Adrenal gland (tissue), 12 donors: ENCODE measurements around the gene DOCK10. TPM values are rescaled to one million over a fixed set of nuclear protein-coding genes. Genes with fewer than 3 reads are reported as not detected.

Experiments used
- DNase-seq, 7 donors: peaks; one replicate each; pipeline ENCODE4 v3.0.0-alpha.2; 2019 to 2020
- H3K27ac ChIP-seq, 5 donors: fragments of 200-600 bp; sonication (generic) in 4 of 5; 1 replicate in 3 of 5; 2 replicates in 2 of 5; pipeline versions ENCODE4 v1.5.1 to v1.8.0; 2016 to 2020; ENCODE audit warnings: mild to moderate bottlenecking in 1 of 5
- H3K27me3 ChIP-seq: fragments of 200-600 bp; 2 replicates; pipeline ENCODE4 v1.8.0; 2021
- H3K36me3 ChIP-seq, 2 donors: fragments of 200-600 bp; replicated peaks in 1 of 2; 1 replicate in 1 of 2; 2 replicates in 1 of 2; pipeline versions ENCODE4 v1.5.1 to v1.8.0; 2018 to 2022
- H3K4me1 ChIP-seq, 2 donors: fragments of 200-600 bp; replicated peaks in 1 of 2; 1 replicate in 1 of 2; 2 replicates in 1 of 2; pipeline versions ENCODE4 v1.5.1 to v1.8.0; 2018 to 2021
- H3K4me3 ChIP-seq, 4 donors: fragments of 200-600 bp; sonication (generic) in 3 of 4; one replicate each; pipeline ENCODE4 v1.5.1; 2016 to 2018
- H3K9me3 ChIP-seq, 3 donors: fragments of 200-600 bp; sonication (generic) in 1 of 3; replicated peaks in 1 of 3; 1 replicate in 2 of 3; 2 replicates in 1 of 3; pipeline versions ENCODE4 v1.5.1 to v1.8.0; 2016 to 2021
- POLR2A ChIP-seq, 2 donors: fragments of 450-650 bp; IDR thresholded peaks; one replicate each; pipeline ENCODE4 v1.6.1; 2017; ENCODE audit warnings: antibody characterized with exemption in 2 of 2, mild to moderate bottlenecking in 2 of 2, moderate library complexity in 1 of 2
- WGBS, 4 donors: extraction: QIAGEN DNeasy Blood & Tissue Kit in 2 of 4; methylation state at CpG; one replicate each; pipeline versions ENCODE4 v1.1.5 to v1.1.7; 2013 to 2017; 5-methylcytosine and 5-hydroxymethylcytosine counted together
- intact Hi-C, 2 donors: fragments of 100-400 bp; cut with DNase I; formaldehyde crosslinking; loops; one replicate each; pipeline versions ENCODE4 v1.14.1 to v1.15.0; 2022 to 2023
- polyA plus RNA-seq, 3 donors: library from polyadenylated mRNA; stranded (reverse); fragments of 200-250 nt in 2 of 3; fragments of 350-450 nt in 1 of 3; fragmentation: Illumina TruSeq in 1 of 3; extraction: RNeasy Lipid Tissue Mini Kit (QIAGEN cat#74804) in 1 of 3; gene quantifications; one replicate each; pipeline ENCODE4 v1.2.3, GENCODE V29; 2013 to 2014
- total RNA-seq, 9 donors: library from RNA; depleted of rRNA in 4 of 9; stranded (reverse); fragments of >200 nt in 4 of 9; fragments of 120-200 nt in 1 of 9; fragmentation: NEBNext Ultra II Directional in 1 of 9; extraction: Animal tissue kit (Norgen Biotek cat#: 25700) in 1 of 9; gene quantifications; one replicate each; pipeline versions ENCODE4 v1.1.0 to v1.2.4, GENCODE V29; 2013 to 2023
- TF ChIP-seq, protein P1 (sequence below), 6 experiments: fragments of 450-650 bp in 4 of 6; fragments of 200-600 bp in 2 of 6; sonication (generic) in 1 of 6; IDR thresholded peaks; 1 replicate in 5 of 6; 2 replicates in 1 of 6; pipeline versions ENCODE4 v1.5.1 to v1.8.0; 2016 to 2021; ENCODE audit warnings: antibody characterized with exemption in 6 of 6, mild to moderate bottlenecking in 2 of 6, moderate library complexity in 1 of 6
- donor health status: healthy with polysubstance abuse.
- donor health status: Bipolar disorder and iron deficiency.
- donor health status: DM: yes; HTN: yes; CAD: no.
- donor health status: DM: no; HTN: no; CAD: no.
- donor health status: DM: no; HTN: no; CAD: no.
- donor health status: DM: yes; HTN: yes; CAD: no.

DOCK10 gene
- total and polyA plus RNA-seq, 12 donors: 6.2 to 40.8 (median 20.0) TPM

GRCh38 chr2:224757934-224758548 is 284.2 kb downstream of the DOCK10 start:
- H3K27ac ChIP-seq: no peak overlapping the region
- no peaks in the 10 kb centered on the region for H3K36me3 ChIP-seq
- no peaks in the 10 kb centered on the region for H3K4me1 ChIP-seq
- H3K9me3 ChIP-seq: peaks cover 0 to 5% (median 0%) of the 10 kb centered on the region in 3 donors
- H3K4me3 ChIP-seq: no peak overlapping the region
- DNase-seq: no peak
- intact Hi-C loops: no loop called here
- no peaks in the 10 kb centered on the region for H3K27me3 ChIP-seq
- 83 to 100% (median 87%) methylated on average over 2 to 3 of the region's 3 CpGs for WGBS, 4 donors
- TF ChIP-seq, protein P1, sequence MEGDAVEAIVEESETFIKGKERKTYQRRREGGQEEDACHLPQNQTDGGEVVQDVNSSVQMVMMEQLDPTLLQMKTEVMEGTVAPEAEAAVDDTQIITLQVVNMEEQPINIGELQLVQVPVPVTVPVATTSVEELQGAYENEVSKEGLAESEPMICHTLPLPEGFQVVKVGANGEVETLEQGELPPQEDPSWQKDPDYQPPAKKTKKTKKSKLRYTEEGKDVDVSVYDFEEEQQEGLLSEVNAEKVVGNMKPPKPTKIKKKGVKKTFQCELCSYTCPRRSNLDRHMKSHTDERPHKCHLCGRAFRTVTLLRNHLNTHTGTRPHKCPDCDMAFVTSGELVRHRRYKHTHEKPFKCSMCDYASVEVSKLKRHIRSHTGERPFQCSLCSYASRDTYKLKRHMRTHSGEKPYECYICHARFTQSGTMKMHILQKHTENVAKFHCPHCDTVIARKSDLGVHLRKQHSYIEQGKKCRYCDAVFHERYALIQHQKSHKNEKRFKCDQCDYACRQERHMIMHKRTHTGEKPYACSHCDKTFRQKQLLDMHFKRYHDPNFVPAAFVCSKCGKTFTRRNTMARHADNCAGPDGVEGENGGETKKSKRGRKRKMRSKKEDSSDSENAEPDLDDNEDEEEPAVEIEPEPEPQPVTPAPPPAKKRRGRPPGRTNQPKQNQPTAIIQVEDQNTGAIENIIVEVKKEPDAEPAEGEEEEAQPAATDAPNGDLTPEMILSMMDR (IDR thresholded peaks at IDR 0.05): no peak
- no peak for TF ChIP-seq POLR2A (IDR thresholded peaks at IDR 0.05)

DNA sequence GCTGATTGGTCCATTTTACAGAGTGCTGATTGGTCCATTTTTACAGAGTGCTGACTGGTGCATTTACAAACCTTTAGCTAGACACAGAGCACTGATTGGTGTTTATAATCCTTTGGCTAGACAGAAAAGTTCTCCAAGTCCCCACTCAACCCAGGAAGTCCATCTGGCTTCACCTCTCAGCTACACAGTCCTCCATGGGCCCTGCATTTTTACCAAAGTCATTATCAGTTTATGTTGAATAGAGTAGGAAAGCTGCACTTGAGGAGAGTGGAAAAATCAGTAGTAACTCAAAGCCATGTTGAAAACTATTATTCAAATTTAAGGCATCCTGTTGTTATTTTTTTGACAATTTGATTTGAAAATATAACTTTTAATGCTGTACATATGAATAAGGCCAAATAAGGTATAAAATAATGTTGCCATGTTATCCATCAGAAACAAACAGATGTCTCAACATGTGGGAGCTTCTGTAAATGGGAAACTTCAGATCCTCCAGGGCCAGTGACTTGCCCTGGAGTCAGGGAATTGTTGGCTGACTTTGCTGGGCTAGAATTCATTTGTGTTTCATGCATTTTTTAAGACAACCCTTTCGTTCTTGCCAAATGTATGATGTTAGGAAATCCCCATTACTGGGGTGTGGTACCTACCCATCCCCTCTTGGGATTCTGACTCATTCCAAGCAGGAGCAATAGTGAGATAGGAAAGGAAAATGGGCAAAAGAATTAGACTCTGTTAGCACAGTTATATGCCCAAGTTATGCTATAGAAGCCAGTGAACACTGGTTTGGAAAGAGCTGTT is 288.3 kb downstream of the DOCK10 start:
- 40 to 74% (median 54%) methylated on average over 1 of the region's 1 CpG for WGBS, 4 donors
- TF ChIP-seq, protein P1 (IDR thresholded peaks at IDR 0.05): no peak
- TF ChIP-seq POLR2A (IDR thresholded peaks at IDR 0.05): no peak

GRCh38 chr2:224751996-224752698 is 290.1 kb downstream of the DOCK10 start:
- intact Hi-C loops: no loop called here
- Histone ChIP-seq H3K36me3 (no peaks in the 10 kb centered on the region), H3K4me3 (no peak overlapping the region), H3K27ac (no peak overlapping the region), H3K4me1 (no peaks in the 10 kb centered on the region), H3K9me3 (peaks cover 0 to 3% (median 0%) of the 10 kb centered on the region in 3 donors), H3K27me3 (no peaks in the 10 kb centered on the region)
- no peak for DNase-seq
- WGBS, 4 donors: 77 to 81% (median 80%) methylated on average over 5 of the region's 5 CpGs
- TF ChIP-seq POLR2A (IDR thresholded peaks at IDR 0.05): no peak
- TF ChIP-seq, protein P1 (IDR thresholded peaks at IDR 0.05): no peak

More for the DNA sequence above, 288.3 kb downstream of the DOCK10 start:
- DNase-seq: no peak
- Histone ChIP-seq H3K27me3 (no peaks in the 10 kb centered on the region), H3K4me1 (no peaks in the 10 kb centered on the region), H3K36me3 (no peaks in the 10 kb centered on the region), H3K4me3 (no peak overlapping the region), H3K9me3 (peaks cover 0 to 5% (median 0%) of the 10 kb centered on the region in 3 donors), H3K27ac (no peak overlapping the region)
- intact Hi-C loops: no loop called here

- no peak for DNase-seq
- WGBS, 4 donors: 64 to 81% (median 70%) methylated on average over 1 of the region's 1 CpG
- Histone ChIP-seq H3K27ac (no peak overlapping the region), H3K4me1 (no peaks in the 10 kb centered on the region), H3K27me3 (no peaks in the 10 kb centered on the region), H3K4me3 (no peak overlapping the region), H3K36me3 (no peaks in the 10 kb centered on the region), H3K9me3 (no peaks in the 10 kb centered on the region)
- intact Hi-C loops: no loop called here
- TF ChIP-seq, protein P1 (IDR thresholded peaks at IDR 0.05): peak in 3 of 6 experiments; percentile 26 to 53 (median 26)
- no peak for TF ChIP-seq POLR2A (IDR thresholded peaks at IDR 0.05)
Observed at GRCh38 chr2:224749136-224749535, 293.1 kb downstream of the DOCK10 start.
